Activated effector memory CD4-positive, alpha-beta T cell treated with anti-CD3 and anti-CD28 coated beads, Interleukin-2, amount 50 U/mL, for 16 hours (primary cell): ENCODE data around the gene ZNF526.

Experiments
- DNase-seq: peaks from one replicate; pipeline ENCODE4 v3.0.0-alpha.2; 2020

Gene ZNF526

DNA sequence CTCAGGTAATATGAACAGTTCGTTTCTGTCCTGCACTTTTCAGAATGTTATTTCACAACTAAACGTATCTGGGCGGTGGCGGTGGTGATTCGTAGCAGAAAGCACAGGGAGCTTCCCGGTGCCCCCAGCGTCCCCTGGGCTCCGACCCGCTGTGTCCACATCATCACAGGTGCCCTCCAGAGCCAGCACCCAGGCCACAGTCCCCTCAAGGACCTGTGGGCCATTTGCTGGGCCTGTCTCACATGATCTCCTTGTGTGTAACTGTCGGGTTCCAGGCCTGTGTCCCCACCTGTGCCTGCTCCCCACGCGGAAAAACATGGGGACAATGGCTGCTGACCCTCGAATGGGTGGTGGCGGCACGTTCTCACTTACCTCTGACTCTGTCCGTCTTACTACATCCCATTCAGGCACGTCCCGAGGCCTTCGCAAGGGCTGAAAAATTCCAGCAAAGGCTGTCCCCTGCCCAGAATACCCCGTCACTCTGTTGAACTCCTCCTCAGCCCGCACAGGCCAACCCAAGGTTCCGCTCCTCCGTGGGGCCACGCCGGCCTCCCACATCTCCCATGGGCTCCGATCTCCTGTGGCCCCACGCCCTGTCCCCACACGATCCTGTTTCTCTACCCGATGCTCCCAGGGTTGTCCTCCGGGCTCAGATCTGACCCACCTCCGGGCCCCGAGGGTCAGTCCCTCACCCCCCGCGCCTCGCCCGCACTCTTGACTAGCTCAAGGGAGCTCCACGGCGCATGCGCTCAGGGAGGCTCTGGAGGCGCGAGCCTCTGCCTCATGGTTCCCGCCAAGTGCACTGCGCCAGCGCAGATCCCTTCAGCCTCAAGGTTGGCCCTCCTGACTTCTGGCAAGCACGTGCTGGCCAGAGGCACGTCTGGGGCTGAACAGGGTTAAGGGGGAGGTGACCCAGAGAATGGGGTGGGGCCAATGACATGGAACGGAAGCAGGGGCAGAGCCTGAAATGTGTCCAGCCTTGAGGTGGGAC lies 23.8 kb upstream of the ZNF526 start:
- DNase-seq, result no peak

DNA sequence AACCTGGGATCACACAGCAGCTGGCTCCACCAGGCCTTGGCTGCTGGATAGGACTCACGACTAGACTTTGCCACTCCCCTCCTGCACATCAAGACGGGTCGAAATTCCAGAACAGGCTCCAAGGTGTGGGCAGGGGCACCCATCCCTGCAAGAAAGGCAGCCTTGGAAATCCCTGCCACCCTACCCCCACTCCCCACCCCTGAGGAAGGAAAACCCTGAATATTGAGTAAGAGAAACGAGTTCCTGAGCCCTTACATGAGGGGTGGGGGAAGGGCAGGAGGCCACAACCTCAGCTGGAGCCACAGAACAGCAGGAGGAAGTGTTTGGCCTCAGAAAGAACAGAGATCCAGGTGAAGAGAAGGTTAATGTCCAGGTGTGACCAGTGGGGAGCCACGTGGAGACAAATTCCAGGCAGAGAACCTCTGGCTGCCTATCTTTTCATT lies 22.7 kb upstream of the ZNF526 start:
- DNase-seq, result no peak

DNA sequence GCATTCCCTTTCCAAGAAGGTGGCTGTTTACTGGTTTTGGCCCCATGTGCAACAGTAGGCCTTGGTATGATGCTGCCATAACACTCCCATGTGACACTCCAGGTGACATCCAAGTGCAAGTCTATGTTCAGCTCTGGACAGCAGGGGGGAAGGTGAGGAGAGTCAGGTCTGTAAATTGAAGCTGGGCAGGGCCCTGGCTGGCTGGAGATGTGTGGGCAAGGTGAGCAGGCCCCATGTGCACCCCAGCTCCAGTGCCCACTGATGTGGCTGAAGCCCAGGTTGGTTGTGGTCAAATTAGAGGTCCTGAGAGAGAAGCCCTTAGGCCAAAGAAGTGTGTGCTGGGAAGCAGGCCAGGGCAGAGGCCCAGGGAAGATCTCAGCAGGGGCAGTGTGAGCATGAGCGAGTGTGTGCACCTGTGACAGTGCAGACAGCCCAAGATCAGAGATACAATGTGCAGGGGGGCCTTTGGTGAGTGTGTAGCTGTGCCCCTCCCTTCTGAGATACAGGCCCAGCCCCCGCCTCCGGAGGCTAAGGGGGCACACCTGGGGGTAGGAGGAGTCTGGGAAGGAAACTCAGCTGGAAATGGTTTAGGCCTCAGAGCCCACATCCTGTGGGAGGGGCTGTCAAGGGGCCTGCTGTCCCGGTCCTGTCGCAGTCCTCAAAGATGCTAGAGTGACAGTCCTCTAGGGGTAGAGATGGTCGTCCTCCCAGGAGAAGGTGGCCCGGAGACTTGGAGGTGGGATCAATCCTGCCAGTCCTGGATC lies 21.3 kb upstream of the ZNF526 start:
- peak; percentile 90 for DNase-seq

DNA sequence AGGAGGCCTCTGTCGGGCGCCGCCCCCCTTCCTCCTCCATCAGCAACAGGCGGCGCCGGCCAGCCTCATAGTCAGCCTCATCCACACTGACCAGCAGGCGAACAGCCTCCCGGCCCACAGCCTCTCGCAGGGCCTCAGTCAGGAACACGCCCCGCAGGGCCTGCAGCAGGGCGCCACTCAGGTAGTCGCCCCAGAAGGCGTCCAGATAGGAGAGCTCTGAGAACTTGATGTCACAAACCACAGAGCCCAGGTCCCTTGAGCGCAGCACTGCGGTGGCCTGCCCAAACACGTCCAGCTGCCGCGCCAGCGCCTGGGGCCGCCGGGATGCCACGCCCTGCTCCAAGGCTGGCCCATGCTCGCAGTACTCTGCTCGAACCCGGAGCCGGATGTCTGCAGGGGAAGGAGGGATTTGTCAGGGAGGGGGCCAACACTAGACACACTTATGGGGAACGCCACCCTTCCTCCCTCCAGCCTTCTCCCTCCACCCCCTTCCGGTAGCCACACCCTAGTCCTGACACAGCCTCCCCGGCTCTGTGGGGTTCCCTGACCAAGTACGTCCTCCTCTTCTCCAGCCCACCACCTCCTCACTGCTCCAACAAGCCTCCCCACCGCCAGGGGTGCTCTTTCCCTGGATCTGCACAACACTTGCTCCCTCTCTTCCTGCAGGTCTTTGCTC lies 20.5 kb upstream of the ZNF526 start:
- DNase-seq, result peak; percentile 83

DNA sequence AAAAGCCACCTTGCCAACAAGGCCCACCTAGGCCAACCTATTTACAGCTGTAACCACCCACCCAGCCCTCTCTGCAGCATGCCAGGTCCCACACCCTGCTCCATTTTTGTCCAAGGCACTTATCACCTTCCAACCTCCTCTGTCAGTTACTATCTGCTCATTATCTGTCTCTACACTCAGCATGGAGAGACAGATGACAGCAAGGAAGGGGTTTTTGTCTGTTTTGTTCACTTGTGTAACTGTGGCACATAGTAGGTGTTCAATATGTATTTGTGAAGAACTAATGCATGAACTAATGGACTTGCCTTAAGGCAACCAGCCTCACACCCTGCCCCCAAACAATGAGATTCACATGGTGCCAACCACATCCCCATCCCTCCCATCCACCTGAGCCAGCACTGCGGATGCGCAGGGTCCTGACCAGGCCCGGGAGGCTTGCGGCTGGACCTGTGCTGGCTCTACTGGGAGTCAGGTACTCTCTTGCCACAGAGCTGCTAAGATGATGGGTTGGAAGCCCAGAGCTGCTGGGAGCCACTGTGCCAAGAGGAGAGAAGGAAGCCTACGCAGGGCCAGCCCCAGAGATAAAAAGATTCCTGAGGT lies 19.9 kb upstream of the ZNF526 start:
- no peak for DNase-seq

DNA sequence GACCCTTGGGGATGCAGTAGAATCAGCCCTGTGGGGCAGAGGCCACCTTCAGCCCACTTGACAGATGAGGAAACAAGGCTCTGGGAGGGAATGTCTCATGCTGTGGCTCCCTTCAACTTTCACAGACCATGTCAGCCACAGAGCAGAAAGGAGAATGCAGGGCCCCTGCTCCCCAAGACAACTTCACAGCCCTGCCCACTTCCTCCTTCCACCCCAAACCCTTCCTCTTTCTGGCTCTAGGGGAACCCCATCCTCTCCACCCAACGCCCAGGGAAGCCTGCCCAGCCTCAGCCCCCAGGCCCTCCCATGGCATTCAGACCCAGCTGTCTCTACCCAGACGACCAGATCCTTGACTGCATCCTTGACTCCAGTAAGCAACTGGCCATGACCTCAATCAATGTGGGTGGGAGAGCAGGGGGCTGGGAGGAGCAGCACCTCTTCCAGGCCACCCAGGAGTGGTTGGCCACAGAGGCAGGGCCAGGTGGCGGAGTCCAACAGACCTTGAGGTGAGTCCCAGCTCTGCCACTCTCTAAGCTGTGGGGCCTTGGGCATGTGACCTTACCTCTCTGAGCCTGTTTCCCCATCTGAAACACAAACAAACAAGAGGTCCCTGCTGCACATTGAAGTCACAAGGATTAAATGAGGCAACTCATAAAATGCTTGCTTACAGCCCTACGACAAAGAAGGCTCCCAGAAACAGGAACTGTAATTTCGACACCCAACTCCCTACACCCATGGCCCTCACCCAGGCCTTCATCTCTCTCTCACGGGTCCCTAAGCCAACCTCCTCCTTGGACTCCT lies 18.4 kb upstream of the ZNF526 start:
- DNase-seq, result peak; percentile 79

DNA sequence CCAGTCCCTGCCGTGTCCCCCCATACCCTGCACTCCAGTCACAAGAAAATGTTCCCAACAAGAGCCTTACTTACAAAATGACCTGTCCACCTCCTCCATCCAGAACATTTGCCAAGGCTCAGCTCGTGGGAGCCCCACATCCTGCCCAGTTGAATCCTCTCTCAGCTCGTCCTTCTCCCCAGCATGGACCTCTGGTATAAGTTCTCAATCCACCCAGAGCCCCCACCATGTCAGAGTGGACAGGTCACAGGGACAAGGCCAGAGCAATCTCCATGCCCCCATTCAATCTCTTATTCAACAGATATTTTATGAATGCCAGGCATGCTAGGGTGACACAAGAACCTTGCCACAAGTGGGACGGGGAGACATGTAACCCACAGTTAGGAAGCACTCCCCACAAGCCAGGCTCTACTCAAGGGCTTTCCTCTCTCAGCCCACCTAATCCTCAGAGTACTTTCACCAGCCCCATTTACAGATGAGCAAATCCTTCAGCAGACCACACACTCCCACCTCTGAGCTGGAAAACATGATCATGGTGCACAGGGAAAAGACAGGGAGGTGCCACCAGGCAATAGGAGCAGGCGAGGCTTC lies 17.7 kb upstream of the ZNF526 start:
- DNase-seq, result no peak

DNA sequence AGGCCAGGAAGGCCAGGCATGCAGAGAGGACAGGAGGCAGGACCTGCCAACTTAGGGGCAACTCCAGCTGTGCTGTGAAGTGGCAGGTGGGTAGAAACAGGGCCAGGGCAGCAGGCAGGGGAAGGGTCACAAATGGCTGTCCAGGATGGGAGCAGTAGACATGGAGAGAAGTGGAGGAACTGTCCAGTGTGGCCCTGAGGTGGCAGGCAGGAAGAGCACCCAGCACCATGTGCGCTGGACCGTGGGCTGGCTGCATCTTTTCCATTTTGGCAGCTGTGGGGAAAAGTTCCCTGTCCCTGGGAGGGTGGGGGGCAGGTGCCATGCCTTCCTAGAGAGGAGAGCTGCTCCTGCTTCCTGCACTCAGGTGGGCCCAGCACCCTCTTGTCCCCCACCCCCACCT lies 16.4 kb upstream of the ZNF526 start:
- DNase-seq, result no peak

DNA sequence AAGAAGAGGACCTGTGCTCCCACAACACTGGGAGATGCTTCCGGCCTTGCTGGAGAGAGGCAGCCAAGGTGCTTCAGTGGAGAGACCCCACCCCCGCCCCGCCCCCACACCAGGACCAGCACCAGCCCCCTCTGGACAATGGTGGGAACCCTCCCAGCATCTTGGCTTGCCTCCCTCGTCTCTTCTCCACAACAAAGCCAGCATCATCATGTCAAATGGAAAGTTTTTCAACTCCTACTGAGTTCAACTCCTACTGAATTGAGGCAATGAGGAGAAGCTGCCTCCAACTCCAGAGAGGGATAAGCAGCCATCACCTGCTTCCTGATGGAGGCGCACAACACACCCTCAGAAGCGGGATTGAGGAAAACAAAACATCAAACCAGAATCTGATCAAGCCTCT lies 15.4 kb upstream of the ZNF526 start:
- DNase-seq, result no peak

DNA sequence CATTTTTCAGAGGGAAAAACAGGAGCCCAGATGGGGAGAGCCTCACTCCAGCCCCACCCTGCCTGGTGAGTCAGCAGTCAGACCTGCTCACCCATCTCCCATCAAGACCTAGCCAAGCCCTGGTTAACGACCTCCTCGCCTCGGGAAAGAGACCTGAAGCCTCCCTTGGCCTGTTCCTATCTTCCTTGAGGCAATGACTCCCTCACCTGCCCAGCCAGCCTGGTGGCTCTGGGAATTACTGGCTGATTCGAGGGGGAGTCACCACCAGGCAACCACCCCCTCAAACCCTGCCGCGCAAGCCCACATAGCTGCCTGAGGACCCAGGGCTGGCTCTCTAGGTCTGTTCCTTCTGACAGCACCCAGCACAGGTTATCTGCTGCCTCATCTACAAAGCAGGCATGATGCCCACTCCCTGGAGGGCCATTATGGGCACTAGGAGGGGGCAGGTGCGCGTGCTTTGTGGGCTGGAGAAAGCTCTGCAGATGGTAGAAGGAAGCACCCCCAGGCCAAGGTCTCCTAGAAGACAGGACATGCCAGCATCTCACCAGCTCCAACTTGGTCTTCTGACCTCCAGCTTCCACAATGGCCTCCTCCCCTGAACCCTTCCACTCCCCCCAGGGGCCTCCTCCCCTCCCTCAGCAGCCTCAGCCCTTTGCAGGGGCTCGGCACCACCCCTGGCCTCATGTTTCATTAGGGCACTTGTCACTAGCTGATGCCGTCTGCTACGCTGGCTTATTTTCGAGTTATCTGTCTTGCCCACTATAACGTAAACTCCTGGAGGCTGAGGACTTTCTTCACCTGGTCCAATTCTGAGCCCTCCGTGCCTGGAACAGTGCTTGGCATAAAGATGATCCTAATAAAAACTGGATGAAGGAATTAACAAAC lies 13.0 kb upstream of the ZNF526 start:
- DNase-seq, result no peak

DNA sequence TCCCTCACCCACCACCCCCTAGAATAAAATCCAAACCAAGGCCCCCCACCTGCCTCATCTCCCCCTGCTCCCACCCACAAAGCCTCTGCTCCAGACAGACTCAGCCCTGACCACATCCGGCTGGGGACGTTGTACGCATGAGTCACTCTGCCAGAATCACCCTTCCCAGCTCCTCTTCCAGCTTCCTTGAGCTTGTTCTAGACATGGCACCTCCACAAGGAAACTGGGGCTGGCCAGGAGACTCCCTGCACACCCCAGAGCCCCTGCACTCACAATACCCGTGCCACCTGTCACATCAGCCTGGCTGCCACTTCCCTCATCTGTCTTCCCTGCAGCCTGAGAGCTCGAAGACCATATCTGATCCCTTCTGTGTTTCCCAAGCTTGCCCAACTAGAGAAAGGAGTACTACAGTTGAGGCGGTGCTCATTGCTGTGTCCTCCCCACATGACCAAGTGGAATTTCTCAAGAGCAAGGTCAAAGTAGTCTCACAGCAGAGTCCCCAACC lies 12.3 kb upstream of the ZNF526 start:
- peak; percentile 74 for DNase-seq

DNA sequence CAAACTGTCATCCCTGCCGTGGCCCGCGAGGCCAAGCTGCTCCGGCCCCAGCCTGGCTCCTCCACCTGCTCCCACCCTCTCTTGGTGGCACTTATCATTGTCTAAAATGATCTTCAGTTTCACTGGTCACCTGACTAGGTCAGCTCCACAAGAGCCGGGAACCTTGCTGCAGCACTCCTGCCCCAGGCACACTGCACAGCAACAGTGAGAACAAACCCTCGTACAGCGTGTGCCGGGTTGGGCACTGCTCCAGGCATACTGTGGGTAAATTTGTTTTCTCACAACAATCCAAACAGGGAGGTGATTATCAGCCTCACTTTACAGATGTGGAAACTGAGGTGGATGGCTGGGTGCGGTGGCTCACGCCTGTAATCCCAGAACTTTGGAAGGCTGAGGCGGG lies 11.5 kb upstream of the ZNF526 start:
- no peak for DNase-seq

DNA sequence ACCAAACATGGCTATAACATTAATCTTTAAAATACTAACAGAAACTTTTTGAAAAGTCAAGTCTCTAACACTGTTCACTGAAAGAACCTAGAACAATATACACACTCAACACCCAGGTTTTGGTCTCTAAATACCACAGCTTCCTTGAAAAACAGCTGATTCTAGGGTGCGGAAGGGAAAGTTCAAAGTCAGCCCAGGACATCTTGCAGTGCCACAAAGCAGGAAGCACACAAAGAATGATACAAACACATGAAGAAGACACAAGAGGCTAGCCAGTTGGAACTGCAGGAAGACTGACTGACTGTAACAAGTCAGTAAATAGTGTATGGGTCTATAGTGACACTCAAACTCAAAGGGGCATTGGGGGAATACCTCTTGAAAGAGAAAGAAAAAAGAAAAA lies 7.2 kb upstream of the ZNF526 start:
- DNase-seq, result no peak

DNA sequence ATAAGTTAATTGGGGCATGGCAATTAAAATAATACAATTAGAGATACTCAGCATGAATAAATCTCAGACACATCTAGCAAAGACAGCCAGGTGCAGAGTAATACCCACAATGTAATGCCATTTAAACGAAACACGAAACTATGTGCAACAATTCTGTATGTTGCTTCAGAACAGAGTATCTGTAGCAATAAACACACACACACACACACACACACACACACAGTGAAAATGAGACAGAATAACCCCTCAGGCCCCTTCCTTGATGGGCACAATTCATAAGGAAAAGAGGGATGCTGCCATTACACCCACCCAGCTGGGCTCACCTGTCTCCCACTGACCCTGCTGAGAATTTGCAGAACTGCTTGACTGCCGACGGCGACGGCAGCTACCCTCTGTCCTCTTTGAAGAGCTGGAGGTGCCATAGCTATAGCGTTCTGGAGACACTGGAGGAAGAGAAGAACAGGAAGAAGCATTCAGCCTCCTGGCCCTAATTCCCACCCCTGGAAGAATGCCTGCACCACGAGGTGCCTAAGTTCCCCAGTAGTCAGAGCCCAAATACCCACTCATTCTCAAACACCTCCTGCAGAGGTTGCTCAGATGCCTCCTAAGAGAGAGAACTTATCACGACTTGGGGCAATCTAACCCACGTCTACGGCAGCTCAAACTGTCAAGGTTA lies 5.2 kb upstream of the ZNF526 start:
- DNase-seq, result no peak

DNA sequence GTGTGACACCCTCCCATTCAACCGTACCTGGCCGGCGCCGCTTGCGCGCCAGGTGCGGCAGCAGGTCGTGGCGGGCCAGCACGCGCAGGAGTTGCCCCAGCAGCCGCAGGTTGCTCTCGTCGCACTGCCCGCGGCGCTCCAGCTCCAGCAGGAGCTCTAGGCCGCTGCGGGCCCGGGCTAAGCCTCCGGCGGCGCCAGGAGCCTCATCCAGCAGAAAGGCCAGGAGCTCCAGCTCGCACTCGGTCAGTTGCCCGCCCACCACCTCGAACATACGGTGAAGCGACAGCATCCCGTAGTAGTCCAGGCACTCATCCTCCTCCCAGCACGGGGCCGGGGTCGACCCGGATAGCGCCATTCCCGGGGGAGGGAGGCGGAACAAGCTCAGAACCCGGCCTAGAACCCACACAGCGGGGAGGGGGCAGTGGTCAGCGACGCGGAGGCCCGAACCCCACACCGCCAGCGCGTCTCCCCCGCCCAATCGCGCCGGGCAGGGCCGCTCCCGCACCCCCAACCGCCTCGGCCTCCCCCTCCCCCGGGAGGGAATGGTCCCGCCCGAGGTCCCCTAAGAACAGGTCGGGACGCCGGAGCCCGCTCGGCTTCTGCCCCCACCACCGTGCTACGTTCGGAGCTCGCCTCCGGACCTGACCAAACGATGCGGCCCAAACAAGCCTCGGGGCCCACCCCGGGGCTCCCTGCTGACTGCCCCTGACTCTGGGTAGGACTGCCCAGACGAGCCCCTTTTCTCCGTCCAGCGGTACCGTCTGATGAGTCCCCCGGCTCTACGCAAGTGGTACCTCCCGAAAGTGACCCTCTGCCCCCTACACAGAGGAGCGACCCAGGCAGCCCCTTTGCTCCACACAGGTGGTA lies 3.2 kb upstream of the ZNF526 start:
- DNase-seq, result peak; percentile 77

DNA sequence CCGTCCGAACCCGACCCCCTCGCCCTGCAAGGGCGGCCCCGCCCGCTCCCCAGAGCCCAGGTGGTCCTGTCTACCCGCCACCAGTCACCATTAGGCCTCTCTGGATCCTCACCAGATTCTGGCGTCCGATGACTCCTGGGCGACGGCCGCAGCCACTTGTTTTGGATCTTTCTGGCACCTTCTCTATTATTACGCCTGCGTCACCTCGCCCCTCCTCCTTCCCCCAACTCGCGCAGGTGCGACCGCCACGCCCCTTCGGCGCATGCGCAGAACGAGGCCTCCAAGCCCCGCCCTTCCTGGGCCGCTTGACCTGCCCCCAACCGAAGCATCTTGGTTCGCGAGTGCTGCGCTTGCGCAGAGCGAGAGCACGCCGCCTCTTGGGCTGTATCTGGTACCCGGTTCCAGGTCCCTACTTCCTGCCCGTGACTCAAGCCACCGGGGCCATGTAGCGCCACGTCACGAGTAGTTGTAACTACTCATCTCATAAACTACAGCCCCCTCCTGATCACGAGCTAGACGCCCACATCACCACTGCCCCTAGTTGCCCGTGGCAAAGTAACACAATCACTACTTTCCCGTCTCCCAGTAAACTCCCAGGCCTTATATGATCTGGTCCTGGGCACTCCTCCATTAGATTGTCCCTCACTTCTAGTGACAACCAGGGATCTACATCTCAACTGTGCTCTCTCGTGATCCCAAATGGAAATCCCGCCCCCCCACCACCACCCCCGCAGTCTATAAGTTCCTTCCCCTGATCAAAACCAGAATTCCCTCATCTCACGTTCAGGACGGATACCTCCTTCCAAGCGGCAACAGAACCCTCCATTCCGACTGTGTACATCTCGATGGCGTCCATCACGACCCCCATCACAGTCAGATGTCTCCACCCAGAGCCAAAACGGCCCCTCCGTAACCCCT lies 2.3 kb upstream of the ZNF526 start, which contains the start of gene DEDD2:
Gene DEDD2 (minus strand): TSS at position 158 of the 918 bp plus-strand sequence. CDS start 670 bp downstream, outside the sequence.
- peak; percentile 100 for DNase-seq

DNA sequence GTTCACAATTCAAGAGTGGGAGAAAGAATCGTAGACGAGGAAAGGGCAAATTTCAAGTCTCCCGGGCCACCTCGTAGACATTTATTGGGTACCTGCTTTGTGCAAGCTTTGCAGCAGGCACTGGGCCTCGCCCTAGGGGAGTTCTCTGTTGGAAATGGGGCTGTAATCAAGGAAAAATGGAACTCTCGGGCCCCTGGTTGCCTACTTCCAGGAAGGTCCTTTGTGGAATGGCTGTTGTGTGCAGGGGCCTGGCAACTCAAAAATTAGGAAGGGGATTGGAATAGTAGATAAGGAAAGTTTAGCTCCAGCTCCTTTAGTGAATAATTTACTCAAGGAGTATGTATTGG lies 612 bp downstream of the ZNF526 start:
- DNase-seq, result no peak
